UCSD-AML1 (cell line): Measurements from ENCODE around the gene PXDN.

Source experiments
- DNase-seq: peaks from one replicate; lab custom pipeline; 2025; ENCODE audit not compliant: unreplicated experiment; lab: John Stamatoyannopoulos, UW

Gene PXDN

DNA sequence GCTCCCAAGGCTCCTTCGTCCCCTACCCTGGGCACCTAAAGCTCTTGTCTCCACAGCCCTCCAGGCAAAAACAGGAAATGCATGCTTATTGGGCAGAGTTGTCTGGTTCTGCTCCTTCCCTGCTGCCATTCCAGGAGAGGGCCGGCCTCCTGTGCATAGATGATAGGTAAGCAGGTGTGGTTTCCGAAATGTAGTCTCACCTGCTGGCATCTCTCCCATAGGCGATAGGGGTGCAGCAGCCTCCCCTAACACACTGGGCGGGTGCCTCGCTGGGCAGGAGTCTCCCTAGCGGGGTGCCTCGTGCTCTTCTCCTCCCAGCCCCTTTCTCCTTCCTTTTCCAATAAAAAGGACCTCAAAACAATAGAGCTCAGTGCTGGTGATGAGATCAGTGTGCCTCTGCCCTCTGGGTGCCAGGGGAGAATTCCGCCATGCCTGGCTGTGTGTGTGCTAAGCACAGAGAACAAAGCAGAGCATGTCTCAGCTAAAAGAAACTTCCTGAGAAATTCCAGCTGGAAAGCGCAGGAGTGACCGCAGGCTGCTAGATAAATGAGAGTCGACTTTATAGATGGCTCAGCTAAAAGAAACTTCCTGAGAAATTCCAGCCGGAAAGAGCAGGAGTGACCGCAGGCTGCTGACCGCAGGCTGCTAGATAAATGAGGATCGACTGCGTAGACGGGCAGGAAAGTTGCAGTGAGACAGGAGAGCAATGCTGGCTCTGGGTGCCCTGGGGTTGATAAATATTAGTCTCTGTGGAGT, 11.3 kb upstream of the PXDN start:
- DNase-seq, result no peak

DNA sequence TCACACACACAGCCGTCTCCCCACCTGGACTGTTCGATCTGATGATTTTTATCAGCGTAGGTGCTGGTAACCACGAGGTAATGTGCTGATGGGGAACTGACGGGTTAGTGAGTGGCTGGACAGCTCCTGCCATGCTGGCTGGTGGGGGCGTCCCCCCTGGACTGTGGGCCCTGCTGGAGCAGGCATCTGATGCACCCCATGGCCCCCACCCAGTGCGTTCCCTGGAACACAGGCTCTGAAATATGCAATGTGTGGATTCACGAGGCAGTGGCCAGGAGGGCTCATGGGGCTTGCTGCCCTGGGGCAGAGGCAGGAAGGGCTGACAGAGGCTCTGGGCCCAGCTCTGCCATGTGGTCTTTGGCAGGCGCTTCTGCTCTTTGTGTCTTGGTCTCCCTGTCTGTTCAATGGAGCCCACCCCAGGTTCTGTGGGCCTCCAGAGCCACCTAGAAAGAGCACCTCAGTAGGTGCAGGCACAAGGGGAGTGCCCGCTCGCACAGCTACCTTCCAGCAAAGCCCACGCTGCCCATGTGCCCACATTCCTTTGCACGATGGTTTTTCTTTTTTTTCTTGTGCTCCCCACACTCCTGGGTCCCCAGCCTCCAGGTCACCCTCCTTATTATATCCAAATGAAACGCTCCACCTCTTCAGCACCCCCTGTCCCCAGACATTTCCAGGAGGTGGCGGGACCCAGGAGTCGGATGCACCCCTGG, 10.3 kb upstream of the PXDN start:
- DNase-seq, result no peak

DNA sequence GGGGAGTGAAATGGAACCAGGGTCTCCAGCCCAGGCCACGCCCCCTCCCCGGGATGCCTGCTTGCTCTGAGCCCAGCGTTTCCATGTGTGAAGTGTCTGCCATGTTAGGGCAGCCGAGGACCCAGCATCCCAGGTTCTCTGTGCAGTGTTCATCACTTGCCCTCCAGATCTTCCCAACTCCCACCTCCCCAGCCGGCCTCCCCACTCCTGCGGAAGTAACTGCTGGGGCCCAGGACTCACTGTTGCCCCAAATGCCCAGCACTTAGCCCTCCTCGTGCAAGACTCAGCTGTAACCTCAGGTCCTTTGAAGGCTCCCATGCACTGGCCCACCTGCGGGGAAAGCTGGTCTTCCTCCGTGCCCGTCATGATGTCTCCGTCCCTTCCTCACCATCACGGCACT, 9.7 kb upstream of the PXDN start:
- DNase-seq, result no peak

DNA sequence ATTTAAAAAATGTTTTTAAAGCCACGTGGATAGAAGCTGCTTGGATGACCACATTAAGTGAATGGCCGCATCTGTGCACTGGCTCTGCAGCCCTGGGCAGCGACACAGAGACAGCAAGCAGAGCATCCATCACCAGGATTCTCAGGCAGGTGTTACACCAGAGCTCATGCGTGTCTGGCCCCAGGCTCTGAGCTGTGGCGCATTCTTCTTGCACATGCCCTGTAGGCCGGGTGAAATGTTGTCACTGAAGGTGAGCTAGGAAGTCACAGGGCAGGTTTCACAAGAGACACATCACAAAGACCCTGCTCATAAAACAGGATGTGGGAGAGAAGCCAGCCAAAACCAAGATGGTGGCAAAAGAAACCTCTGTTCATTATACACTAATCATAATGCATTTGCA, 8.4 kb upstream of the PXDN start:
- no peak for DNase-seq

DNA sequence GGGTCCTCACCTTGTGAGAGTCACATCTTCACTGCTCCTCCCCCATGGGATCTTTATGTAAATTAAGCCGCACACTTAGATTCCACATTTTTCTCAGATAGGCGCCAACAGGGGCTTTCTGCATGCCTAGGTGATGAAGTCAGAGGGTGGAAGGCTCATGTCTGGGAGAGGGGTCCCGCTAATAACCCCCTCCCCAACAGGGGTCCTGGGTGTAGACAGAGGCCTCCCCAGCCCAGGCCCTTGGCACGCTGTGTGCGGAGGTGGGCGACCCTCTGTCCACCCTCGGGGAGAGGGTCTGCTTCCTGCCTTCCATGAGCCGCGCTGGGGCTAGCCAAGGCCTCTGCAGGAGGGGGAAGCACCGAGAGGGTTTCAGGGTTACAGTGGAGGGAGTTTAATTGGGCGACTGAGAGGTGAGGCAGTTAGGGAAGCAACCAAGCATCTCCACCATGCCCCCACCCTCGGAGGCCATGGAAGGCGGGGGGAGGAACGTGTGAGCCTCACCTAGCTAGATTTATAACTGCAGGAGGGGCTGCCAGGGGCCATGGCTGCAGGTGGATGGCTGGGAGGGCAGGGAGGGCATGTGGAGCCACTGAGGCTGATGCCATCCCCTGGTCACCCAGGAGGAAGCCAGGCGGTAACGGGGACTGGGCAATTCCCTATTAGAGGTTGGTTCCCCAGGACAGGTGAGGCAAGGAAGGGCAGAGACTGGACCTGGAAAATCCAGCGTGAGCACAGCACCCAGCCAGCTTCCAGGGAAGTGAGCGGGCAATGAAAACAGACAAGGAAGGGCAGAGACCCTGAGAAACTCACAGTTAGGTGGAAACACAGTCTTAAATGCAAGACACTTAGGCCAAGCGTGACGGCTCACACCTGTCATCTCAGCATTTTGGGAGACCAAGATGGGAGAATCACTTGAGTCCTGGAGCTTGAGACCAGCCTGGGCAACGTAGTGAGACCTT, 7.7 kb upstream of the PXDN start:
- no peak for DNase-seq

DNA sequence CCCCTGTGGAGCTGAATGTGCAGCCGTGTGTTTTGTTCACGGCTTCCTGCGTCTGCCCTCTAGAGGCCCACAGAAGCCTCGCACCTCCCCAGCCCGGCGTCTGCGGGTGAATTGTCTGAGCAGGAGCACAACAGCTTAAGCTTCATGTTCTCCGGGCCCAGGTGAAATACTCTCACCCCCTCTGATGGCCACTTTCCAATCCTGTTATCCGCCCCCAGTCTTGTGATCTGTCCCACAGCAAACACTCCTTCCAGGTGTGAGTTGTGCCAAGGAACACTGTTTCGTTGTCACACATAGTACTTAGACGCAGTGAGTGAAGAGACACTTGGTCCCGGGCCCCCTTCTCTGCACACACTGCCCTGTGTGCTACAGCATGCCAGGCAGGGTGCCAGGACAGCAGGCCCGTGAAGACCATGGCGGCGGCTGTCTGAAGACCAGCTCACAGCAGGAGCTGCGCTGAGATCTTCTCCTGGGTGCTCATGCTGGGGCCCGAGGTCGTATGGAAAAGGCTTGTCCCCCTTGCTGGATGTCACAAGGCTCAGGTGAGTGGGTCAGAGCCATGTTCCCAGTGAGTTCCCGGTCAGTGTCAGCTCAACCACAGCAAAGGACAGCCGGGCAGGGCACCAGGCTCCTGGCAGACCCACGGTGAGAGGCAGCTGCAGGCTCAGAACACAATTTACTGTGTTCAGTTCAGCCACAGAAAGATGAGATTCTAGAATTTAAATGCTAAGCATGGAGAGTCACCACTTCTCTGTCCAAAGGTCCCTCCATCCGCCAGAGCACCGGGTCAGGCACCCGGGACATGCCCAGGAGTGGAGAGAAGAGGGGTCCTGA, 6.8 kb upstream of the PXDN start:
- DNase-seq, result peak; percentile 42

DNA sequence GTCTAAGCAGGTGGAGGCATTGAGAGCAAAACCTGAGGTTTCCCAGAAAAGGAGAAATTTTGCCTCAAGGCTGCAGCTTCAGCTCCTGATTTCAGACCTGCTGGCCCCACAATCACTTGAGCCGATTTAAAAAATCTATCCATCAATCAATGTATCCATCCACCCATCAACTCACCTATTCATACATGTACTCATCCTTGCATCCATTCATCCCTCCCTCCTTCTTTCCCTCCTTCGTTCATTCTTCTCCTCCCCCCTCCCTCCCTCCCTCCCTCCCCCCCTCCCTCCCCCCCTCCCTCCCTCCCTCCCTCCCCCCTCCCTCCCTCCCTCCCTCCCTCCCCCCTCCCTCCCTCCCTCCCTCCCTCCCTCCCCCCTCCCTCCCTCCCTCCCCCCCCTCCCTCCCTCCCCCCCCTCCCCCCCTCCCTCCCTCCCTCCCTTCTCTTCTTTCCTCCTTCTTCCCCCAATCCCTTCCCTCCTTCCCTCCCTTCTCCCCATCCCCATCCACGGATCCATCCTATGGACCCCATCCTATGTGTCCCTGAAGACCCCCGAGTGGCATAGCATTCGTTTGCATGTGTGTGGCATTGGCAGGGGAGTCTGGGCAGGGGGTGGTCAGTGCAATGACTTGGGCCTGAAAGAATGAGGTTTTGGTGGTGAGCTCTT, 6.1 kb upstream of the PXDN start:
- no peak for DNase-seq

DNA sequence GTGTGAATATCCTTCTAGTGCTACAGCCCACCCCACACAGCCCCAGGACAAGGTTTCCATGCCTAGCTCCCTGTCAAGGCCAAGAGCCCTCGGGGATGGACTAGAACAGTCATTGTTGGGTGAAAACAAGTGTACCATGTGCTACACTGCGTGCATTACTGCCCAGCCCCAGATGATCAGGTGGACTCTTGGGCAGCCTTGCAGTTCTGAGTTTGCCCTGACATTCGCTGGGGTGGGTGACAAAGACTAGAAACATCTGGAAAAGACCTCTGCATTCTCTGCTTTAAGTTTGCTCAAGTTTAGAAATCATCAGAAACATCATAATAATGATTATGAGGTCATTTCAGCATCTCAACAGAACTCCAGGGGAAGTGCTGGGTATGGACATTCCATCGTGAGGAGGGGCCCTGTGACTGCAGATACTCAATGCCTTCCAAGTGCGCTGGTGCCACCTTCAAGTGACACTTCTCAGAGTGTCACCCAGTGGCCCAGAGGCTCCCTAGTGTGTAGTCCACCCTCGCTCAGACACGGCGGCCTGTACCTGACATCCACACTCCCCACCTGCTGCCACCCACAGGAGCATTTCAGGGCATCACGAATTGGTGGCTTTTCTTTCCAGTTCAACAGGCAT, 5.3 kb upstream of the PXDN start:
- DNase-seq, result no peak

DNA sequence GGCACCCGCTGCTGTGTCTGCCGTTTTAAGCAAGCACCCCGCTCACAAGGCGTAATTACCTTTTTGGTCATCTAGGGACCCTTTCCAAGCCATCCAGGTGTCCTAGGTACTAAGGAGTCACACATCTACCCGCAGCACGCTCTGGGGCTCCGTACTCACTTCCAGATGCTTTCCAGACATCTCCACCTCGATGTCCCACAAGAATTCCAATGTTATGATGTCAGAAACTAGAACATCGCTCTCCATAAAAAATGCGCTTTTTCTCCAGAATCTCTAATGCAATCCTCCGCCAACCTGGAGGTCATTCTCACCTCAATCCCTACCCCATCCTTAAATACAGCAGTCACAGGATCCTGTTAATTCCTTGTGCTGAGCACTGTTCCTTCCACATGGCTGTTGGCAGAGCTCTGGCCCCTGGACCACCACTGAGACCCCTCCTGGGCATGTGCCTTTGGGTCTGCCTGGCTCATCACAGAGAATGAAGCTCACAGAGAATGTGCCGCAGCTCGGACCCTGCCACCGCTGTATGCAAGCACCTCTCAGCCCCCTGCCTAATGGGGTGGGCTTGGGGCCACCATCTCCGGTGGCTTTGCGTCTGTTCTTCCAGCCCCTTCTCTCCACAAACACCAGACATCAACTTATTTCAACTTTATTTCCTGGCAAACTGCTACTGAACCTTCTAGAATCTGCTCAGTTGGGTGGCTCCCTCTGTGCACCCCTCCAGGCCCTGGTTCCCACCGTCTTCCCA, 4.6 kb upstream of the PXDN start:
- DNase-seq, result no peak

DNA sequence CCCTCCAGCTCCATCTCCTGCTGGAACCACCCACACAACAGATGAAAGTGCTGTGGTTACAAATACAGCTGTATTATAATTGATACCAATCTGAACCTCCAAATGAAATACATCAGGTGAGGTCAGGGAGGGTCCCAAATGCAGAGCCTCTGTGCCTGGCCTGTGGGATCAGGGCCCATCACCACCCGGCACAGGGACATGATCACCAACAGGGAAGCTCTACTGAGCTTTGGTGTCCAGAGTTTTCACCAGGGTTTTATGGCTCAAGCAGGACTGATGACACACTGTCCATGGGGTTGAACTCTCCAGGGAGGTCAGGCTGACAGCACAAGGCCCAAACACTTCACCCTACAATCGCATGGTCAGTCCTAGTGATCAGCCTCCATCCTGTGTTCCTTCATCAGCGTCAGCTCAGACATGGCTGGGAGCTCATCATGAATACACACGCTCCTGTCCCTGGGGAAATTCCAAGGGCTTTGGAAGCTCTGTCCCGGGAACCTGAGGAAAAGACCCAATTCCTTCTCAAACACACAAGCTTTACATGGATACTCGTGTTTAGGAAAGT, 3.9 kb upstream of the PXDN start:
- no peak for DNase-seq

DNA sequence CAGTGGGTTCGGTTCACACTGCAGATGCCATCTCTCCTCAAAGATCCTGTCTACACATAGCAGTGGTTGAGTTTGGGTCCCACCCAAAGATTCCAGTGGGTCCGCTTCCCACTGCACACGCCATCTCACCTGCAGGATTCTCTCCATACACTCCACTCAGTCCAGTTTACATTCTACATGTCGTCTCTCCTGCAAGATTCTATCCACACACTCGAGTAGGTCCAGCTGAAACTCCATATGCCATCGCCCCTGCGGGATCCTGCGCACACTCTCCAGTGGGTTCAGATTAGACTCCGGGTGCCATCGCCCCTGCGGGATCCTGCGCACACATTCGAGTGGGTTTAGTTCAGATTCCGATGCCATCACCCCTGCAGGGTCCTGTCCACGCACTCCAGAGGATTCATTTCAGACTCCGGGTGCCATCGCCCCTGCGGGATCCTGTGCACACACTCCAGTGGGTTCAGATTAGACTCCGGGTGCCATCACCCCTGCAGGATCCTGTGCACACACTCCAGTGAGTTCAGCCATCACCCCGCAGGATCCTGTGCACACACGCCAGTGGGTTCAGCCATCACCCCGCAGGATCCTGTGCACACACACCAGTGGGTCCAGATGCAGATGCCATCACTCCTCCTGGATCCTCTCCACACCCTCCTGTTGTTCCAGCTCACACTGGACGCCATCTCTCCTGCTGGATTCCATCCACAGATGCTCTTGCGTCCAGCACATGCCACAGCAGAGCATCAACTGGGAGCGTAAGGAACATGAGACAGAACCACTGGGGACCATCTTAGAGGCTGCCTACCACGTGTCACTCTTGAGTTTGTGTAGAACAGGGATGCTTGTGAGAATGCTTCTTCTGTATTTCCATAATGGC, 3.0 kb upstream of the PXDN start:
- DNase-seq, result no peak

DNA sequence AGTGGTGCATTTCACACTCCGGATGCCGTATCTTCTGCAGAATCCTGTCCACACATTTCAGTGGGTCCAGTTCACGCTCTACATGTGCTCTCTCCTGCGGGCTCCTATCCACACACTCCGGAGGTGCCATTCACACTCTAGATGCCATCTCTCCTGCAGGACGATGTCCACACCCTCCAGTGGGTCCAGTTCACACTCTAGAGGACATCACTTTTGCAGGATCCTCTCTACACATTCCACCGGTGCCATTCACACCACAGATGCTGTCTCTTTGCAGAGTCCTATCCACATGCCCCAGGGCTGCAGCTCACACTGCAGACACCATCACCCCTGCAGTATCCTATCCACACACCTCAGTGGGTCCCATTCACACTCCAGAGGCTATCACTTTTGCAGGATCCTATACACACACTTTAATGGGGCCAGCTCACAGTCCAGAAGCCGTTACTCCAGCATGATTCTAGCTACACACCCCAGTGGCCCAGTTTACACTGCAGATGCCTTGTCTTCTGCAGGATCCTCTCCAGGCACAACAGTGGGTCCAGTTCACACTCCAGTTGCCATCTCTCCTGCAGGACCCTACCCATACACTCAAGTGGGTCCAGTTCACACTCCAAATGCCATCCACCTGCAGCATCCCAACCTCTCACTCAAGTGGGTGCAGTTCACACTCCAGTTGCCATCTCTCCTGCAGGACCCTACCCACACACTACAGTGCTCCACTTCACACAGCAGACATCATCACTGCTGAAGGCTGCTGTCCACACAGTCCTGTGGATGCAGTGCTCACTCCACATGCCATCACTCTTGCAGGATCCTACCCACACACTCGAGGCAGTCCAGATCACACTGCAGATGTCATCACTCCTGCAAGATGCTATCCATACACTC, 2.1 kb upstream of the PXDN start:
- DNase-seq, result no peak

DNA sequence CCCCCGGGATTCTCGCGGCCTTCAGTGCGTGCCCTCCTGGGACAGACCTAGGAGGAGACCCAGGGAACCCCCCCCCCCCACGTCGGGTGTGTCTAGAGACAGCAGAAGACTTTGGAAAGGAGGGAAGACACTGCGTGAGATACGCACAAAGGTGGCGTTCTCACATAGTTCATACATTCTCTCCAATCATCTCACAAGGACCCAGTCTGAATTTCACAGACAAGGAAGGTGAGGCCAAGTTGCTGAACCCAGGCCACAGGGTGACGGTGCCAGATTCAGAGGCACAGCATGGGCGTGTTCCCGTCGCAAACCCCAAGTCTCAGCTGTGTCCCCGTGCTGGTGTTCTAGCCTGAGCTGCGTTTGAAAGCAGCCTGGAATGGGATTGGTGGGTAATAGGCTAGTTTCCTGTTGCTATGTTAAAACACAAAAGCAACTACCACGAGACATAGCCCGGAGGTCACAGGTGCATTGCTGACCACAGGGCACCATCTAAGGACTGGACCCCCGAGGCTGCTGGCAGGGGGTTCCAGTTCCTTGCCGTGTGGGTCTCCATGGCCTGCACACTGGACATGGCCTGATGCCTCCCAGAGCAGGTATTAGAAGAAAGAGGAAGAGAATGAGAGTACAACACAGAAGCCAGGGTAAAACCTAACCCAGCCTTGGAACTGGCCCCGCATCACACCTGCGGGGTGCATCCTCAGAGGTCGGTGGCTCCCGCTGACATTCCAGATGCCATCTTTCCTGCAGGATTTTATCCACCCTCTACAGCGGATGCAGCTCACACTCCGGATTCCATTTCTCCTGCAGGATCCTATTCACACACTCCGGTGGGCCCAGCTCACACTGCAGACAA, 1.1 kb upstream of the PXDN start:
- DNase-seq, result no peak

DNA sequence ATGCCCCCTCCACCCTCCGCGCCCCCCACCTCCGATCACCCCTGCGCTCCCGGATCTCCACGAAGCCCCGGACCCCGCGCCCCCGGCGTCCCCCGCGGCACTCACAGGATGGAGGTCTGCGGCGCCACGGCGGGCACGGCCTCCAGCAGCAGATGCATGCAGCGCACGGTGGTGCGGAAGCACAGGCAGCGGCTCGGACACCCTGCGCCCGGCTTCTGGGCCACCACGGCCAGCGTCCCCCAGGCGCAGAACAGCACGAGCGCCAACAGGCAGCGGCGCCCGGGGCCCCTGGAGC, 217 bp downstream of the PXDN start:
- DNase-seq, result no peak

DNA sequence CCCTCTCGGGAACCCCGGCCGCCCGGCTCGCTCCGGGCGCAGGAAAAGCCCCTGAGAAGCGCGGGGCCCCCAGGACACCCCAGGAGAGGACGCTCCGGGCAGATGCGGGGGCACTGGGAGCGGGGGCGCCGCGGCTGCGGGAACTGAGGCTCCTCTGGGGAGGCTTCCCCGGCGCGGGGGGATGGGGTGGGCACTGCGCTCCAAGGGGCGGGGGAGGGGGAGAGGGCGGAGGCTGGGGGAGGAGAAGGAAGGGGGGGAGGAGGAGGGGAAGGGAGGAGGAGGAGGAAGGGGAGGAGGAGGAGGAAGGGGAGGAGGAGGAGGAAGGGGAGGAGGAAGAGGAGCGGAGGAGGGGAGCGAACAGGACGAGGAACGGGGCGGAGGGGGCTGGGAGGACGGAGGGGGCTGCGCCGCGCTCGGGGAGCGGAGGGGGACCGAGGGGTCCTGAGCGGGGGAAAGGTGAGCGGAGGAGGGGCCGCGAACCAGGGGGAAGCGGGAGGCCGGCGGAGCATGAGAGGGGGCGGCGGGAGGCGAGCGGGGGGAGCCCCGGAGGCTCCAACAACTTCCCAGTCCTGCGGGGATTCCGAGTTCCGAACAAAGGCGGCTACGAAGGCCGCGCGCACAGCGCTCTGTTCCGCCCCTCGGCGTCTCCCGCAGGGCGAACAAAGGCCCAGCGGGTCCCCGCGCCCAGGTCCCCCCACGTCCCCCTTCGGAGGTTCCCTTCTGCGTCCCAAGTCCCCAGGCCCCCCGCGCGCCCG, 742 bp downstream of the PXDN start:
- DNase-seq, result no peak
